ENCODE data around the gene UCP2.

Gene UCP2

DNA sequence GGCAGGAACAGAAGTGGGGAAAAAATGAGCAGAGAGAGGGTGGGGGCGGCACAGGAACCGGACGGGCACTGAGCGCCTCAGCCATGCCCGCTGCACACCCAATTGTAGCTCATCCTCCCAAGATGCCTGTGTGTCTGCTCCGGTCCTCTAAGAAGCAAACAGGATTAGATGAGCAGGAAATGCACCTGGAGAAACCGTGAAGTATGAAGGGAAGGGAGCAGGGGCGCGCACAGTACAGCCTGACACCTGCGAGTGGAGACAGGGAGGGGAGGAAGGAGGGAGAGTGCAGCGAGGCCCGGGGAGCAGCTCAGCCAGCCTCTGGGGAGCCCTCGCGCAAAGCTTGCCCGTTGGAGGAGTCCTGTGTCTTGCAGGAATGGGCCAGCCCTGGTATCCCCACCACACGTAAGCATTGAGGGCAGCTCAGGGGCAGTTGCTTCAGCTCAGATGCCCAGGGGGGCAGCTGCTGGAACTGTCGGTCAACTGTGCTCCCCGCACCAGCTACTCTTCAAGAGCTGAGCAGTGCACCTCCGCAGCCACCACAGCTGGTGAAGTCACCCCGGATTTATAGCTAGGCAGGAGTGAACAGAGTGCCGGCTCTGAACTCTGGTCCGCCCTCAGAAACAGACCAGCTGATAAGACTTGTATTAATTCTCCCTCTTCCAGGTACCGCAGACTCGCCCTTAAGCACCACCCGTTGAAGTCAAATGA is 24.8 kb downstream of the UCP2 start:
- TF ChIP-seq, protein P1, sequence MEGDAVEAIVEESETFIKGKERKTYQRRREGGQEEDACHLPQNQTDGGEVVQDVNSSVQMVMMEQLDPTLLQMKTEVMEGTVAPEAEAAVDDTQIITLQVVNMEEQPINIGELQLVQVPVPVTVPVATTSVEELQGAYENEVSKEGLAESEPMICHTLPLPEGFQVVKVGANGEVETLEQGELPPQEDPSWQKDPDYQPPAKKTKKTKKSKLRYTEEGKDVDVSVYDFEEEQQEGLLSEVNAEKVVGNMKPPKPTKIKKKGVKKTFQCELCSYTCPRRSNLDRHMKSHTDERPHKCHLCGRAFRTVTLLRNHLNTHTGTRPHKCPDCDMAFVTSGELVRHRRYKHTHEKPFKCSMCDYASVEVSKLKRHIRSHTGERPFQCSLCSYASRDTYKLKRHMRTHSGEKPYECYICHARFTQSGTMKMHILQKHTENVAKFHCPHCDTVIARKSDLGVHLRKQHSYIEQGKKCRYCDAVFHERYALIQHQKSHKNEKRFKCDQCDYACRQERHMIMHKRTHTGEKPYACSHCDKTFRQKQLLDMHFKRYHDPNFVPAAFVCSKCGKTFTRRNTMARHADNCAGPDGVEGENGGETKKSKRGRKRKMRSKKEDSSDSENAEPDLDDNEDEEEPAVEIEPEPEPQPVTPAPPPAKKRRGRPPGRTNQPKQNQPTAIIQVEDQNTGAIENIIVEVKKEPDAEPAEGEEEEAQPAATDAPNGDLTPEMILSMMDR (IDR thresholded peaks at IDR 0.05; ENCODE audit: low read depth, low read length, missing control alignments) = no peak
- no peak for DNase-seq (ENCODE audit: low read depth)
- no peak overlapping the region for H3K4me3 ChIP-seq (ENCODE audit: low read depth, low read length)

DNA sequence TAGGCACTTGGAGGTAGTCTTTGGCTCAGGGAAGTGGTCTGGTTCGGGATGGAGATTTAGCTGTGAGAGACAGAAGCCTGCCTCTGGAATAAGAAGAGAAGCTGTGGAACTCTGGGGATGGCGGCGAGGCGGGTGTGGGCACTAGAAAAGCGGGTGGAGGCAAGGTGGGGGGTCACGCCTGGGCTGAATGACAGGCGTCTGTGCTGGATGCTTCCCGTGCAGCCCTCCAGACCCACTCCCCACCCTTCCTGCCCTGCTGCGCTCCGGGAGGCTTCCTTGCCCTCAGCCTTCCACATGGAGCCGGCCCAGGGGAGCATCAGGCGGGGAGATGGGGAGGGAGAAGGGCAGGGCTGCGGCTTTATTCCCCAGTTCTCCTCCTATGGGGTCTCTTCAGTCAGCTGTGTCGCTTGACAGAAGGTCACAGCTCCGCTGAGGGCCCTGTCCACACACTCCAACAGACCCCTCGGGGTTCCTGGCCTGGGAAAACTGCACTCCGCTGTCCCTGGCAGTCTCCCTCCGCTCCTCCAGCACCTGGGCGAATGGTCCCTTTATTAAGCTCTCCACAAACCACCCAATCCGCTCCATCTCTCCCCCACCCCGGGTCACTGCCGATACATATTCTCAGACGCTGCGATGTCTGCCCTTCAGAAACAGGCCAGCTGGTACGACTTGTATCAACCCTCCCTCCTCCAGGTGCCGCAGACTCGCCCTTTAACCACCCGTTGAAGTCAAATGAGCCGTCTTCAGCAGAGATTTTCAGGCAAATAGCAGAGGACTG is 25.6 kb downstream of the UCP2 start:
- TF ChIP-seq, protein P1 (IDR thresholded peaks at IDR 0.05; ENCODE audit: low read depth, low read length, missing control alignments) = no peak
- DNase-seq (ENCODE audit: low read depth) = no peak

DNA sequence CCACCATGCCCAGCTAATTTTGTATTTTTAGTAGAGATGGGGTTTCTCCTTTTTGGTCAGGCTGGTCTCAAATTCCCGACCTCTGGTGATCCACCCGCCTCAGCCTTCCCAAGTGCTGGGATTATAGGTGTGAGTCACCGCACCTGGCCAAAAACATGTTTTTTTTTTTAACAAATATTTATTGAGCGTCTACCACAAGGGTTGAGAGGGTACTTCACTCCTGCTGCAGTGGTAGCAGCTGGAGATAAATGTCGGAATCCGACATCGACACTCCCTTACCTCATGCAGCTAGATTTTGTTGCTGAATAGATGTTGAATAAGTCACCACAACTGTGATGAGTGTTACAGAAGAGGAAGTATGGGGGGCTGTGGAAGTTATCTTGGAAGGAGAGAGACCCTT is 30.8 kb downstream of the UCP2 start:
- DNase-seq (ENCODE audit: low read depth) = no peak
- TF ChIP-seq, protein P1 (IDR thresholded peaks at IDR 0.05; ENCODE audit: low read depth, low read length, missing control alignments) = no peak
- H3K4me3 ChIP-seq (ENCODE audit: low read depth, low read length) = no peak overlapping the region

More for the DNA sequence above, 25.6 kb downstream of the UCP2 start:
- H3K4me3 ChIP-seq (ENCODE audit: low read depth, low read length) = no peak overlapping the region

DNA sequence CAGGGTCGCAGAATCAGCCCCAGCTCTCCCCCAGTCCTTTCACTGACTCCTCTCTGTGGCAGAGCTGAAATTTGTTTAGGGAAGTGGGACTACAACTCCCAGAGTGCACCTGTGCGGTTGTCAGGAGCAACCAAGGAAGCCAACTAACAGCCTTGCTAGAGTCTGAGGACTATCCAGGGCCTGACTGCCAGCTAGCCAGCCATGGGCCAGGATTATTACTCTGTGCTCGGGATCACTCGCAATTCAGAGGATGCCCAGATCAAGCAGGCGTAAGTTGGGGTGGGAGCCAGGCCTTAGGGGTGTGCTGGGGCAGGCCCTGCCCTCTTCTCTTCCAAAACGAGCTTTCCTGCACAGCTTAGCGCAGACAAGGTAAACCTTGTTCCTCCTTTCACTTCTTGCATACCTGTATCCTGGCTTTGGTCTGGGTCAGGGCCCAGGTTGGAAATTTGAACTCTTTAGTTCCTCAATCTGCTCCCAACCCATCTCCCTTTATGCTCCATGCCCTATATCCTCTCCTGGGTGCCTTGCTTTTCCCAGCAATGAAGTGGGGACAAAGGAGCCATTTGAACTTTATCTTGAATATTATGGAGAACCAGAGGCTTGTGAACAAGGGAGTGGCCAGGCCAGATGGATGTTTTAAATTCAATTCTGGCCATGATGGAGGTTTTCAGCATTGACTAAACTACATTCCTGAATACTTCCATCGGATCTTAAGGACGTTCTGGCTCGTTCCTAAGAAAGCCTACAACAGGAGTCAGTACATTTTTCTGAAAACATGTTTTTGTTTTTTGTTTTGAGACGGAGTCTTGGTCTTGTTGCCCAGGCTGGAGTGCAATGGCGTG is 31.6 kb downstream of the UCP2 start, which contains the start of gene DNAJB13:
TSS of gene DNAJB13 (plus strand) at position 158 of the 842 bp plus-strand sequence. CDS start at position 202, 44 bp downstream.
- TF ChIP-seq, protein P1 (IDR thresholded peaks at IDR 0.05; ENCODE audit: low read depth, low read length, missing control alignments) = no peak
- H3K4me3 ChIP-seq (ENCODE audit: low read depth, low read length) = no peak within 1 kb of the TSS
- DNase-seq (ENCODE audit: low read depth) = no peak

DNA sequence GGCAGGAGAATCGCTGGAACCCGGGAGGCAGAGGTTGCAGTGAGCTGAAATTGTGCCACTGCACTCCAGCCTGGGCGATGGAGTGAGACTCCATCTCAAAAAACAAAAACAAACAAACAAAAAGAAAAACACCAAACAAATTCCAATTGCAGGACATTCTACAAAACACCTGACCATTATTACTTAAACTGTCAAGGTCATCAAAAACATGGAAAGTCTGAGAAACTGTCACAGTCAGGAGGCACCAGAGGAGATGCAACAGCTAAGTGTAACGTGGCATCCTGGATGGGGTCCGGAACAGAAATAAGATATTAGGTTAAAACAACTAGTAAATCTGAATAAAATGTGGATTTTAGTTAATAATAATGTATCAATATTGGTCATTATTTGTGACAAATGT is 32.7 kb downstream of the UCP2 start:
- no peak for DNase-seq (ENCODE audit: low read depth)
- TF ChIP-seq, protein P1 (IDR thresholded peaks at IDR 0.05; ENCODE audit: low read depth, low read length, missing control alignments) = no peak
- H3K4me3 ChIP-seq (ENCODE audit: low read depth, low read length) = no peak overlapping the region

DNA sequence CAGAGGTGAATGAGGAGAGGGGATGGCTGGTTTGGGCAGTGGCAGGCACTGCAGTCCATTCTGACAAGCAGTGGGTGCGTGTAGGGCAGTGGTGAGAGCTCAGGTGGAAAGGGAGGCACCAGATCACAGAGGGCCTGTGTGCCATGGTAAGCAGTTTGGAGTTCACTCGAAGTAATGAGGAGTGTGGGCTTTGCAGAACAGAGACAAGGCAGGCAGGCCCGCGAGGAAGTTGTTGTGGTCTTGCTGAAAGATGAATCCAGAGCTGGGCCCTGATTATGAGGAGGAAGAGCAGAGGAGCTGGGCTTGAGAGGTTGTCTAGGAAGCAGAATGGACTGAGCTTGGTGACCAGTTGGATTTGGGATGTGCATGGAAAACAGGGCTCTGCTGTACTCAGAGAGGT is 33.4 kb downstream of the UCP2 start:
- DNase-seq (ENCODE audit: low read depth) = no peak

More for the DNA sequence above, 33.4 kb downstream of the UCP2 start:
- no peak overlapping the region for H3K4me3 ChIP-seq (ENCODE audit: low read depth, low read length)
- TF ChIP-seq, protein P1 (IDR thresholded peaks at IDR 0.05; ENCODE audit: low read depth, low read length, missing control alignments) = no peak
